GM10266 (cell line): ENCODE results near the gene PRKAB2.
"Not testable (repeated sequence)": the region's sequence is repeated elsewhere in the genome, so short reads cannot be mapped to it uniquely, and the experiment has no call there.

Experiments
- DNase-seq: peaks from one replicate; pipeline ENCODE4 v3.0.0; 2012; ENCODE audit errors: extremely low spot score
- TF ChIP-seq, protein P1 (sequence below): IDR thresholded peaks from 2 replicates; pipeline ENCODE4 v1.5.1; 2012; ENCODE audit warnings: mild to moderate bottlenecking, low read depth; ENCODE audit not compliant: control insufficient read depth, insufficient read depth; ENCODE audit errors: missing control alignments

Gene PRKAB2

DNA sequence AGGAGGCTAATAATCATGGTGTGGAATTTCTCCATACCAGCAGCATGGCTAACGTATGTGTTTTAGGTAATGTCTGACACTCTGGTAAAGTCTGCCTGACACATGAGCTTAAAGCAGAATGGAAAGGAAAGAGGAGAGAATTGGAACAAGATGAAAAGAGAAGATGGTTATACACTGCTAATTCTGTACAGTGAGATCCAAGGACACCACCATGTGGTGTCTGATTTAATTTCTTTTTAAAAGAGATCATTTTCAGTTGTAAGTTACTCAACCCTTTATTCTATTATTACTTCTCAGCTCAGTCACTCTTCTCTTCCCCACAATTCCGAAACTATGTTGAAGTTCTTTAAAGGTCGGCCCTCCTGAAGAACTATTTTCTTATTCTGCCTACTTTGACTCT lies 15.6 kb downstream of the PRKAB2 start:
- TF ChIP-seq, protein P1, sequence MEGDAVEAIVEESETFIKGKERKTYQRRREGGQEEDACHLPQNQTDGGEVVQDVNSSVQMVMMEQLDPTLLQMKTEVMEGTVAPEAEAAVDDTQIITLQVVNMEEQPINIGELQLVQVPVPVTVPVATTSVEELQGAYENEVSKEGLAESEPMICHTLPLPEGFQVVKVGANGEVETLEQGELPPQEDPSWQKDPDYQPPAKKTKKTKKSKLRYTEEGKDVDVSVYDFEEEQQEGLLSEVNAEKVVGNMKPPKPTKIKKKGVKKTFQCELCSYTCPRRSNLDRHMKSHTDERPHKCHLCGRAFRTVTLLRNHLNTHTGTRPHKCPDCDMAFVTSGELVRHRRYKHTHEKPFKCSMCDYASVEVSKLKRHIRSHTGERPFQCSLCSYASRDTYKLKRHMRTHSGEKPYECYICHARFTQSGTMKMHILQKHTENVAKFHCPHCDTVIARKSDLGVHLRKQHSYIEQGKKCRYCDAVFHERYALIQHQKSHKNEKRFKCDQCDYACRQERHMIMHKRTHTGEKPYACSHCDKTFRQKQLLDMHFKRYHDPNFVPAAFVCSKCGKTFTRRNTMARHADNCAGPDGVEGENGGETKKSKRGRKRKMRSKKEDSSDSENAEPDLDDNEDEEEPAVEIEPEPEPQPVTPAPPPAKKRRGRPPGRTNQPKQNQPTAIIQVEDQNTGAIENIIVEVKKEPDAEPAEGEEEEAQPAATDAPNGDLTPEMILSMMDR, result no peak
- DNase-seq, result no peak

DNA sequence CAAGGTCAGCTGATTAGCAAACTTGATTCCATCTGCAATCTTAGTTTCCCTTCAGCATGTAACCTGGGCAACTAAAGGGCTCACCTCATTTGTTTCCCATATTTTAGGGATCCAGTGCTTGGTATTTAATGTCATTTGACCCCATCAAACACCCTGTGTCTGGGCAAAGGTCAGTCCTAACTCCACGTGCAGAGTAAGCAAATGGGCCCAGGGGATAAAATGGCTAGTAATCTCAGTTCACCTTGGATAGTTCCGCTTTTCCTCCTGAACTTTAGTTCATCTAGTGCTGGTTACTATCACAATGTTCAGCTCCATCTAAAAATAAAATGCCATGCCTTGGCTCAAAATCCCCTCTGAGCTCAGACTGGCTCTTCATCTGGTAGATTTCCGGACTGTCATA lies 19.5 kb downstream of the PRKAB2 start:
- no peak for DNase-seq
- TF ChIP-seq, protein P1, result no peak

DNA sequence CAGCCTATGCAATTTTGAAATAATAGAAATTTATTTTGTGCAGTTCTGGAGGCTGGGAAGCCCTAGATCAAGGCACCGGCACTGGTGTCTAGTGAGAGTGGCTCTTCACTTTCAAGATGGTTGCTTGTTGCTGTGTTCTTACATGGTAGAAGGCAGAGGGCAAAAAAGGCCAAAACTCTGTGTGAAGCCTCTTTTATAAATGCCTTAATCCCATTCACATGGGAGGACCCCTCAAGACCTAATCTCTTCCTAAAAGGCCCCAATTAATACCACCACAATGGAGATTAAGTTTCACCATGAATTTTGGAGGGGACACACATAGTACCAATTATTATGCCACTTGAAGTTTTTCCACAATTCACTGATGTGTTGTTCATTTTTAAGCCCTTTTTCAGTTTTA lies 21.0 kb downstream of the PRKAB2 start:
- no peak for DNase-seq
- TF ChIP-seq, protein P1, result no peak

DNA sequence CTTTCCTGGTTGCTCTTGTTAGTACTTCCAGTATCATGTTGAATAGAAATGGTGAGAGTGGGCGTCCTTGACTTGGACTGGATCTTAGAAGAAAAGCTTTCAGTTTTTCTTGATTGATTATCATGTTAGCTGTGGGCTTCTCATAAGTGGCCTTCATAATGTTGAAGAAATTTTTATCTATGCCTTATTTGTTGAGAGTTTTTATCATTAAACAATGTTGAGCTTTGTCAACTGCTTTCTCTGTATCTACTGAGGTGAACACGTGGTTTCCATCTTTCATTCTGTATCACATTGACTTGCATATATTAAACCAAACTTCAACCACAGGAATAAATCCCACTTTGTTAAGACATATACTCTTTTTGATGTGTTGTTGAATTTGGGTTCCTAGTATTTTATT lies 29.4 kb downstream of the PRKAB2 start:
- TF ChIP-seq, protein P1, result no peak
- DNase-seq, result no peak

DNA sequence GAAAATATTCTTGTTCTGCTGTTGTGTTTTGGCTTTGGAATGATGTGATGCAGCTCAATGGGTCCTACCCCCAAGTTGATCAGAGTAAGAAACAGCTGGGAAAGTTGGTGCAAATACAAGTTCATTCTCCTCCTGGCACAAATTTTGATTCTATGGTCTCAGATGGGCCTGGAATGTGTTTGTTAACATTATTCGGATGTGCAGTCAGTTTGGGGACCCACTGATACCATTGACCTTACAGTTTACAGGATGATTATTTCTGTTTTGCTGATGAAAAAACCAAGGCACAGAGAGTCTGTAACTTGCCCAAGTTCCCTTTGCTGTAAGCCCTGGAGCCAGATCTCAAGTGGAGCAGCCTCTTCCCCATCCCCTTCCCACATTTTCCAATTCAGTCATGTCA lies 41.5 kb downstream of the PRKAB2 start:
- not testable (repeated sequence) for DNase-seq

DNA sequence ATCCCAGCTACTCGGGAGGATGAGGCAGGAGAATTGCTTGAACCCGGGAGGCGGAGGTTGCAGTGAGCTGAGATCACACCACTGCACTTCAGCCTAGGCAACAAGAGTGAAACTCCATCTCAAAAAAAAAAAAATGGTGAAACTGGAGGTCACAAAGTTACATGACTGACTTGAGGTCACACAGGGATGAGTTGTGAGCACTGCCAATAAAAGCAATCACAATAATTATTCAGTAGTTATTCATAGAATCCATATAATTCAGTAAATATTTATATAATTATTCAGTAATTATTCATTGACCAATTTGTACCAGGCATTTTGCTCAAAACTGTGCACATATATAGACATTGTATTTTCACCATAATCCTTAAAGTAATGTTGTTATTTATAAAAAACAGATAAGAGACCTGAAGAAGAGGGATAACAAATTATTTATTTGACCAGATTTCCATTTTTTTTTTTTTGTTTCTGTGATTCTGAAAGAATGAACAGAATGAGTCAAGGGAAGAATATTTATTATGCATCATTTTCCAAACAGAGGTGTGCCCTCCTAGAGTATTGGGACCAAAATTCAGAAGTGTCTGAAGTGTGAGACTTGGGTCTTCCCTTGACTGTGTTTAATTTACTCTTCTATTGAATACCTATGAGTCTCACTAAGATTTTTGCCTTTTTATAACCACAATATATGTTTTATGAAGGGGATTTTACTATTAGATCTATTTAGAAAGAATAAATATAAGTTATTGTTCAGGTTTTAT lies 43.0 kb downstream of the PRKAB2 start:
- DNase-seq, result no peak
- TF ChIP-seq, protein P1, result no peak

DNA sequence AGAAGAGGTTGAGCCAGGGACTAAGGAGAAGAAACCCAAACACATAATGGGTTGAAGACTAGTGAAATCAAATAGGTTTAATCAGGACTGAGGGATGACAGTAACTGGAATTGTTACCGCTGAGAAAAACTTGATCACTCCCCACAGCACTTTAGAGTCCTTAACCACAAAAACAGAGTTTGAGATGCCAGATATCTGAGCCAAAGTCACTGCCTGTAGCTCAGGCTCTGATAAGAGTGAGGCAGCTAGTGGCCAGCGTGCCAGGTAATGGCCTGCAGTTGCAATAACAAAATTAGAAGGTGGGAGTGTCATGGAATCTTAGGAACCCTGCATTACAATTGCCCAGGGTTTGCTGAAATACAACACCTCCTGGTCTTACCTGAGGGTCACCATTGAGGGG lies 48.0 kb downstream of the PRKAB2 start:
- TF ChIP-seq, protein P1, result no peak
- no peak for DNase-seq

DNA sequence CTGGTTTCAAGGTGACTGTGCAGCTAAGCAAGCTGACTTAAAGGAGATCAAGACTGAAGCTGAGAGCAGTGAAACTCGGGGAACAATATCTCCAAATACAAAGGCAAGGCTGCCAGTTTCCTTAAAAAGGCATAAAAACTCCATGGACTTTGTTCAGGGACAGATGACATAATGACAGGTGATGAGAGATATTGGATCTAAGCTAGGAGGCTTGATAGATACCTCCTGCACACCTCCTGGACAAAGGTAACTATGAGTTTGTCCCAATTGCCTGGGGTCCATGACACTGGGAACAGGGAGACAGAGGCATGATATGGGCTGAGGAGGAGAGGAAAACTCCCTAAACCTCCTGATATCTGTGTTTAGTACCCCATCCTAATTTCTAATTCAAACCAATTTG lies 55.2 kb downstream of the PRKAB2 start:
- TF ChIP-seq, protein P1, result no peak
- no peak for DNase-seq
